Thyroid gland (tissue), 4 donors: Measurements from ENCODE around the gene RPL34.

Experiments used
- POLR2A ChIP-seq, 2 donors: fragments of 450-650 bp; IDR thresholded peaks; one replicate each; pipeline ENCODE4 v1.6.1; 2017; ENCODE audit warnings: antibody characterized with exemption in 2 of 2, mild to moderate bottlenecking in 2 of 2, moderate library complexity in 1 of 2
- TF ChIP-seq, protein P1 (sequence below), 6 experiments: fragments of 200-600 bp in 3 of 6; fragments of 450-650 bp in 3 of 6; sonication (generic) in 3 of 6; IDR thresholded peaks; one replicate each; pipeline ENCODE4 v1.5.1; 2016 to 2019; ENCODE audit warnings: antibody characterized with exemption in 6 of 6, mild to moderate bottlenecking in 2 of 6, inconsistent platforms in 1 of 6, moderate library complexity in 1 of 6

DNA sequence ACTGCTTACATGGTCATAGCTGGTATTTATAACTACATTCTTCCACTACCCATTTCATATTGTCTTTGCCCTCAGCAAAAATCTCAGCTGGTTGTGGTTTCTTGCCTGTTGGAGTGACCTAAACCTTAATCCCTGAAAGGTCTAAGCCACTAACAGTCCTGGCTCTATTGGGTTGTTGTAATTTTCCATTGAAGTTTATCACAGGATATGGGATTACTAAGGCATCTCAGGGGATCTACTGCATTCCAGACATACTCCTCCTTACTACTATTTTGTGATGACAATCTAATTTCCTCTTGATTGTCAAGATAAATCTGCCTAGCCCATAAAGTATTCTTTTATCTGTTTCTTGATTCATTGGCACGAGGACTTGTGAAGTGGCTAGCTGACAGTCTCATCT is 23.9 kb downstream of the RPL34 start:
- TF ChIP-seq, protein P1, sequence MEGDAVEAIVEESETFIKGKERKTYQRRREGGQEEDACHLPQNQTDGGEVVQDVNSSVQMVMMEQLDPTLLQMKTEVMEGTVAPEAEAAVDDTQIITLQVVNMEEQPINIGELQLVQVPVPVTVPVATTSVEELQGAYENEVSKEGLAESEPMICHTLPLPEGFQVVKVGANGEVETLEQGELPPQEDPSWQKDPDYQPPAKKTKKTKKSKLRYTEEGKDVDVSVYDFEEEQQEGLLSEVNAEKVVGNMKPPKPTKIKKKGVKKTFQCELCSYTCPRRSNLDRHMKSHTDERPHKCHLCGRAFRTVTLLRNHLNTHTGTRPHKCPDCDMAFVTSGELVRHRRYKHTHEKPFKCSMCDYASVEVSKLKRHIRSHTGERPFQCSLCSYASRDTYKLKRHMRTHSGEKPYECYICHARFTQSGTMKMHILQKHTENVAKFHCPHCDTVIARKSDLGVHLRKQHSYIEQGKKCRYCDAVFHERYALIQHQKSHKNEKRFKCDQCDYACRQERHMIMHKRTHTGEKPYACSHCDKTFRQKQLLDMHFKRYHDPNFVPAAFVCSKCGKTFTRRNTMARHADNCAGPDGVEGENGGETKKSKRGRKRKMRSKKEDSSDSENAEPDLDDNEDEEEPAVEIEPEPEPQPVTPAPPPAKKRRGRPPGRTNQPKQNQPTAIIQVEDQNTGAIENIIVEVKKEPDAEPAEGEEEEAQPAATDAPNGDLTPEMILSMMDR (IDR thresholded peaks at IDR 0.05) = no peak
- no peak for TF ChIP-seq POLR2A (IDR thresholded peaks at IDR 0.05)
